Transverse colon (tissue), 3 donors: Measurements from ENCODE around the gene ANGPTL4.

Source experiments
- EP300 ChIP-seq: sonication (generic); formaldehyde crosslinking; IDR thresholded peaks from one replicate; pipeline ENCODE4 v1.6.1; 2017; ENCODE audit warnings: antibody characterized with exemption, low read depth
- POLR2A ChIP-seq: fragments of 450-650 bp; IDR thresholded peaks from one replicate; pipeline ENCODE4 v1.6.1; 2016; ENCODE audit warnings: antibody characterized with exemption, mild to moderate bottlenecking, moderate library complexity
- TF ChIP-seq, protein P1 (sequence below), 5 experiments: fragments of 200-600 bp in 3 of 5; fragments of 450-650 bp in 2 of 5; sonication (generic) in 3 of 5; IDR thresholded peaks; 1 replicate in 2 of 5; 2 replicates in 3 of 5; pipeline ENCODE4 v1.5.1; 2016 to 2017; ENCODE audit warnings: antibody characterized with exemption in 5 of 5, inconsistent platforms in 3 of 5, mild to moderate bottlenecking in 2 of 5, moderate library complexity in 1 of 5

DNA sequence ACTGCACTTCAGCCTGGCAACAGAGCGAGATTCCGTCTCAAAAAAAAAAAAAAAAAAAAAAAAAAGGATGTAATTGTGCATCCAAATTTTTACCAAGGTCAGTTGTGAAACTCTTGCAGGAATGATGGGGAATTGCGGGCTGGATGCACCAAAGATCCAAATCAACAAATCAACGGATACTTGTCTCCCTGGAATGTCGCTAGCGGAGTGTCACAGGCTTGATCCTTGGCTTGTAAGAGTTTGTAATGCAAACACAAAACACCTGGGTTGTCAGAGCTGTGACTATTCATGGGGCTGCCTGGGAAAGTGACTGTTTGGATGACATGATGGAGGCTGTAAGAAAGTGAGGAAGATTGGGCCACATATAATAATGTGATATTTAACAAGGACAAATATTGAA, 25.1 kb upstream of the ANGPTL4 start:
- no peak for TF ChIP-seq EP300
- TF ChIP-seq, protein P1, sequence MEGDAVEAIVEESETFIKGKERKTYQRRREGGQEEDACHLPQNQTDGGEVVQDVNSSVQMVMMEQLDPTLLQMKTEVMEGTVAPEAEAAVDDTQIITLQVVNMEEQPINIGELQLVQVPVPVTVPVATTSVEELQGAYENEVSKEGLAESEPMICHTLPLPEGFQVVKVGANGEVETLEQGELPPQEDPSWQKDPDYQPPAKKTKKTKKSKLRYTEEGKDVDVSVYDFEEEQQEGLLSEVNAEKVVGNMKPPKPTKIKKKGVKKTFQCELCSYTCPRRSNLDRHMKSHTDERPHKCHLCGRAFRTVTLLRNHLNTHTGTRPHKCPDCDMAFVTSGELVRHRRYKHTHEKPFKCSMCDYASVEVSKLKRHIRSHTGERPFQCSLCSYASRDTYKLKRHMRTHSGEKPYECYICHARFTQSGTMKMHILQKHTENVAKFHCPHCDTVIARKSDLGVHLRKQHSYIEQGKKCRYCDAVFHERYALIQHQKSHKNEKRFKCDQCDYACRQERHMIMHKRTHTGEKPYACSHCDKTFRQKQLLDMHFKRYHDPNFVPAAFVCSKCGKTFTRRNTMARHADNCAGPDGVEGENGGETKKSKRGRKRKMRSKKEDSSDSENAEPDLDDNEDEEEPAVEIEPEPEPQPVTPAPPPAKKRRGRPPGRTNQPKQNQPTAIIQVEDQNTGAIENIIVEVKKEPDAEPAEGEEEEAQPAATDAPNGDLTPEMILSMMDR (IDR thresholded peaks at IDR 0.05), result no peak
- TF ChIP-seq POLR2A, result no peak
